Activated CD4-positive, alpha-beta T cell treated with anti-CD3 and anti-CD28 coated beads for 36 hours (primary cell): ENCODE results near the gene DSCAM. TPM values are rescaled to one million over a fixed set of nuclear protein-coding genes. Genes with fewer than 3 reads are reported as not detected.

ENCODE experiments used
- ATAC-seq: fragments of 200-7000 bp; cut with Tn5 transposase; one replicate; pipeline ENCODE4 v1.10.0; 2021; ENCODE audit warnings: mild to moderate bottlenecking, moderate library complexity
- CTCF ChIA-PET: fragments of 350-600 bp; sonication (Branson Sonifier 250); formaldehyde crosslinking; loops from one replicate; lab custom pipeline; 2021; ENCODE audit warnings: antibody characterized with exemption; lab: Charles Lee
- POLR2A ChIA-PET: fragments of 350-600 bp; sonication (Branson Sonifier 250); formaldehyde crosslinking; loops from one replicate; lab custom pipeline; 2021; ENCODE audit warnings: antibody characterized with exemption, inconsistent platforms; lab: Charles Lee
- DNase-seq: peaks from one replicate; pipeline ENCODE4 v3.0.0-alpha.2; 2020
- H3K27ac Mint-ChIP-seq: one replicate; pipeline ENCODE4 v1.8.0; 2021; ENCODE audit warnings: mixed read lengths
- H3K27me3 Mint-ChIP-seq: one replicate; pipeline ENCODE4 v1.8.0; 2021; ENCODE audit warnings: mixed read lengths
- H3K36me3 Mint-ChIP-seq: one replicate; pipeline ENCODE4 v1.8.0; 2021; ENCODE audit warnings: low read depth, mixed read lengths
- H3K4me1 Mint-ChIP-seq: one replicate; pipeline ENCODE4 v1.8.0; 2021; ENCODE audit warnings: mixed read lengths
- H3K4me3 Mint-ChIP-seq: one replicate; pipeline ENCODE4 v1.8.0; 2021; ENCODE audit warnings: mild to moderate bottlenecking, moderate library complexity, mixed read lengths
- H3K9me3 Mint-ChIP-seq: one replicate; pipeline ENCODE4 v1.8.0; 2021; ENCODE audit warnings: low read depth, mixed read lengths
- intact Hi-C, 2 experiments: fragments of 100-400 bp; cut with DNase I in 1 of 2; cut with micrococcal nuclease in 1 of 2; formaldehyde crosslinking; loops; one replicate each; pipeline versions ENCODE4 v1.14.2 to v1.15.1; 2022 to 2024; cut with DNase I, micrococcal nuclease
- total RNA-seq, 2 experiments: library from RNA; stranded (reverse); gene quantifications; one replicate each; pipeline ENCODE4 v1.2.3, GENCODE V29; 2021

Gene DSCAM
- total RNA-seq, 2 experiments from 2014 or later = not detected

DNA sequence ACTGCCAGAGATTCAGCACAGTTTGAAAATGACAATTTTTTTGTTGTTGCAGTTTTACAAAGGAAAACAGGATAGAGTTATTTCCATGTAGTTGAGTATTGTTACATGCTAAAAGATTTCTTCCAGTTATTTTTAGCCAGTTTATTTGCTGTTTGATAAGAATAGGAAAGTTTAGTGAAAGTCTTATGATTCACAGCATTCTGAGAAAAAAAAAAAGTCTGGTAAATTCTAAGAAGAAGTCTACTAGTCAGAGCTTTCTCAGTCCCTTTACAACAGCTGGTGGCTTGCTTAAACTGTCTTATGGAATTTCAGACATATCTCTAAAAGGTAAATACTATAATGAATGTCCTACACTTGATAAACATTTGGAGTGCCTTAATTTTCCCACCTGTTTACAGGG is 341.7 kb downstream of the DSCAM start:
- no peaks in the 10 kb centered on the region for H3K9me3 Mint-ChIP-seq
- no peak overlapping the region for H3K4me3 Mint-ChIP-seq
- ChIA-PET POLR2A (interaction anchor here (0.6 kb wide), 1 partner anchor 19 kb away, joined by 5 read pairs; no protein-coding TSS in a partner anchor), CTCF (no interaction called here)
- no peak overlapping the region for H3K27ac Mint-ChIP-seq
- no peaks in the 10 kb centered on the region for H3K27me3 Mint-ChIP-seq
- intact Hi-C loops = no loop called here
- no peaks in the 10 kb centered on the region for H3K4me1 Mint-ChIP-seq
- H3K36me3 Mint-ChIP-seq = no peaks in the 10 kb centered on the region
- no peak for ATAC-seq
- DNase-seq = no peak

DNA sequence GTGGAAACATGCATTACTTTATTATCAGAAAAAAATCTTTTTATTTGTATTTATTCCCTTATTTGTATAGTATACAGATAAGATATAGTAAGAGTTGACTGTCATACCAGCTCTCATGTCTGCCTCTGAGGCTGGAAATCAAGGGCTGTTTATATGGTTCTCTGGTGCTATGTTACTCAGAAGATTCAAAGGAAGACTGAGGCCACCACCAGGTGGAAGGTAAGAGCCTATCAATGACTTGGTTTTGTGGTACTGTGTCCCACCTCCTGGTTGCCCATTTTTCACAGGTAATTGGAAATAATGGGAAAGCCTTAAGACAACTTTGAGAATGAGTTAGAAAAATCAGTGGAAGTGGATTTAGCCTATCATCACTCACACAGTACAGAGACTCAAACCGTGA is 342.1 kb downstream of the DSCAM start:
- POLR2A ChIA-PET = interaction anchor here (0.6 kb wide), 1 partner anchor 20 kb away, joined by 5 read pairs; no protein-coding TSS in a partner anchor
- no peak for DNase-seq
- CTCF ChIA-PET = no interaction called here
- intact Hi-C loops = no loop called here
- Mint-ChIP-seq H3K4me3 (no peak overlapping the region), H3K36me3 (no peaks in the 10 kb centered on the region), H3K9me3 (no peaks in the 10 kb centered on the region), H3K27ac (no peak overlapping the region), H3K4me1 (no peaks in the 10 kb centered on the region), H3K27me3 (no peaks in the 10 kb centered on the region)
- no peak for ATAC-seq

DNA sequence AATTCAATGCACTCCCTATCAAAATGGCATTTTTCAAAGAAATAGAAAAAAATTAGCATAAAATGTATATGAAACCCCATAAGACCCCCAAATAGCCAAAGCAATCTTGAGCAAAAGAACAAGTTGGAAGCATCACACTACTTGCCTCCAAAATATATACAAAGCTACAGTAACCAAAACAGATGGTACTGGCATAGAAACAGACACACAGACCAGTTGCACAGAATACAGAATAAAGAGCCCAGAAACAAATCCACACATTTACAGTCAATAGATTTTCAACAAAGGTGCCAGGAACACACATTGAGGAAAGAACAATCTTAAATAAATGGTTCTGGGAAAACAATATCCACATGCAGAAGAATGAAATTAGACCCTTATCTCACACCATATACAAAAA is 350.8 kb downstream of the DSCAM start:
- peaks cover 13% of the 10 kb centered on the region for H3K9me3 Mint-ChIP-seq
- no peak overlapping the region for H3K27ac Mint-ChIP-seq
- no peaks in the 10 kb centered on the region for H3K36me3 Mint-ChIP-seq
- intact Hi-C loops = no loop called here
- DNase-seq (no peak), ATAC-seq (no peak)
- H3K4me1 Mint-ChIP-seq = no peaks in the 10 kb centered on the region
- POLR2A ChIA-PET = no interaction called here
- peaks cover 4% of the 10 kb centered on the region for H3K27me3 Mint-ChIP-seq
- H3K4me3 Mint-ChIP-seq = no peak overlapping the region
- CTCF ChIA-PET = no interaction called here

DNA sequence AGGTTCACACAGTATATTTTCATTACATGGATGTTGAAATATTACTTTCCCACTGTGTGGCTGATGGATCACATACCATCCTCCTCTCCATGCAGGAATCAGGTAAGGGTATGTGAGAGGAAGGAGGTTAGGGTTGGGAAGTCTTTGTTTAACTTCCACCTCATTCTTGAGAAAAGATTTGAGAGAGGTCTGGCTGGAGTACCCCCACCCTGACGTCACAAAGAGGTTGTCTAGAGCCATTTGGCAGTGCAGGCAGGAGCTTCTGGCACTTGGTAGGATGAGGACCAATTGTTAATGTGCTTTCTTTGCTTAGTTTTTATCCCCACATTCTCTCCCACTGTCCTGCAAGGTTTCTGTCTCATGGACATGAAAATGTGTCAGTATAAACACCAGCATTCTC is 356.6 kb downstream of the DSCAM start:
- Mint-ChIP-seq H3K27me3 (peaks cover 4% of the 10 kb centered on the region), H3K27ac (no peak overlapping the region), H3K4me3 (no peak overlapping the region), H3K9me3 (peaks cover 14% of the 10 kb centered on the region), H3K4me1 (no peaks in the 10 kb centered on the region), H3K36me3 (no peaks in the 10 kb centered on the region)
- DNase-seq (no peak), ATAC-seq (no peak)
- intact Hi-C loops = no loop called here
- CTCF ChIA-PET = no interaction called here
- POLR2A ChIA-PET = no interaction called here

DNA sequence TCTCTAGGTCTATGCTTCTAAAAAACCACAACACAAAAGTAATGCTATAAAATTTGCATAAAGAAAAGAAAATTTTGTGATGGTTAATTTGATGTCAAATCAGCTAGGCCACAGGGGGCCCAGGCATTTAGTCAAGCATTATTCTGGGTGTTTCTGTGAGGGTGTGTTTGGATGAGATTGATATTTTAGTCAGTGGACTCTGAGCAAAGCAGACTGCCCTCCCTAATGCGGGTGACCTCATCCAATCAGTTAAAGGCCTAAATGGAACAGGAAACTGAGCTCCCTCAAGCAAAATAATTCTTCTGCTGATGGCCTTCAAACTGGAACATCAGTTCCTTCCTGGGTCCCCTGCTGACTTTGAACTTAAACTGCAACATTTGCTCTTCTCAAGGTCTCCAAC is 358.0 kb downstream of the DSCAM start:
- Mint-ChIP-seq H3K27me3 (peaks cover 4% of the 10 kb centered on the region), H3K4me3 (no peak overlapping the region)

DNA sequence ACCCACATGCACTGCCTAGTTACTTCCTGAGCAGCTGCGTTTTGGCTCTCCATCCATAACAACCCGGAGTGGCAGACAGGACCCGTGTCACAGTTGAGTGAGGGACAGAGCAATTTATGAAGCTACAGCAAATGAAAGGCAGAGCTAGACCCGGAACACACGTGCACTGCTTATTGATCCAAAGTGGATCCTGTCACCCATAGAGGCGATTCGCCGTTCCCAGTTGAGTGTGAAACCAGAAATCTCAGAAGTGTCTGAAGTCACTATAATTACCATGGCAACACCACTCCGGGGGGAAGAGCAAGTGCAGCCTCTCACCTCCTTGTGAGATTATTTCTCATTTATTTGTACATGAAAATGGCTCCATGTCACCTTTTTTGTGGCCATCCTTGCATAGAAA is 365.2 kb downstream of the DSCAM start:
- Mint-ChIP-seq H3K27ac (no peak overlapping the region), H3K27me3 (no peaks in the 10 kb centered on the region), H3K36me3 (no peaks in the 10 kb centered on the region), H3K4me1 (no peaks in the 10 kb centered on the region), H3K4me3 (no peak overlapping the region), H3K9me3 (no peaks in the 10 kb centered on the region)
- ChIA-PET POLR2A (no interaction called here), CTCF (no interaction called here)
- DNase-seq (no peak), ATAC-seq (no peak)
- intact Hi-C loops = no loop called here

More for the DNA sequence above, 358.0 kb downstream of the DSCAM start:
- H3K36me3 Mint-ChIP-seq = no peaks in the 10 kb centered on the region
- H3K4me1 Mint-ChIP-seq = no peaks in the 10 kb centered on the region
- DNase-seq = no peak
- ChIA-PET POLR2A (no interaction called here), CTCF (no interaction called here)
- no peak for ATAC-seq
- H3K9me3 Mint-ChIP-seq = peaks cover 12% of the 10 kb centered on the region
- H3K27ac Mint-ChIP-seq = no peak overlapping the region
- intact Hi-C loops = no loop called here

DNA sequence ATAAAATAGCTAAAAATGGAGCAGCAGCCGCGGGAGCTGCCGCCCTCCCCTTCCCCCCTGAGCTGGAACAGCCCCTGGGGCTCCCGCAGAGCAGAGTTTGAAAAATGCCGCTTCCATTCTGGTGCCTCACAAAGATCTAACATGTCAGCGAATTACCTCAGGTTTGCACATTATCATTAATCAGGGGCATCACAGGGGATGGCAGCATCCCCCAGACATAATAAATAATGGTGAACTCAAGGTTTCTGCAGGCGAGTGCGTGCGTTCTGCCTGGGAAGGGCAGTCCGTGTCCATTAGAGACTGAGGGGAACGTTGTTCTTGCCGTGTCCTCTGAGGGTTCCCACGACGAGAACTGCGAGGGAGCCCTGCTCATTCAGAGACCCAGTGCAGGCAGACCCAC is 372.4 kb downstream of the DSCAM start:
- ChIA-PET POLR2A (no interaction called here), CTCF (interaction anchor here (0.6 kb wide), 1 partner anchor 39 kb away, joined by 3 read pairs; no protein-coding TSS in a partner anchor)
- H3K4me1 Mint-ChIP-seq = no peaks in the 10 kb centered on the region
- no peaks in the 10 kb centered on the region for H3K36me3 Mint-ChIP-seq
- H3K27ac Mint-ChIP-seq = no peak overlapping the region
- ATAC-seq (no peak), DNase-seq (no peak)
- H3K9me3 Mint-ChIP-seq = no peaks in the 10 kb centered on the region
- intact Hi-C loops = no loop called here
- H3K4me3 Mint-ChIP-seq = no peak overlapping the region
- H3K27me3 Mint-ChIP-seq = no peaks in the 10 kb centered on the region

DNA sequence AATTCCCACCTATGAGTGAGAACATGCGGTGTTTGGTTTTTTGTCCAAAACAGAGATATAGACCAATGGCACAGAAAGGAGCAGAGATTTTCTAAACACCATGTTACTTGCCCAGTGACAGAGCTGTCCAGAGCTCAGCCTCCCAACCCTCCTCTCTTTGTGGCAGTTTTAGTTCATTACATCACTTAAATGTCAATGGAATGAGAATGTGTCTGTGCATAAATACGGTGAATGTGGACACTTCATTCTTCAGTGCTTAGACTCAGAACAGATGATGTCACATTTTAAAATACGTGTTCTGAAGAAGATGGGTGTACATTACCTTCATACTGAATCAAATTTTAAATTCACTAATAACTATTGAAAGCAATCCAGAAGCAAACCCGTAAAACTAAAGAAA is 374.9 kb downstream of the DSCAM start:
- intact Hi-C loops = no loop called here
- no peaks in the 10 kb centered on the region for H3K27me3 Mint-ChIP-seq
- POLR2A ChIA-PET = no interaction called here
- CTCF ChIA-PET = no interaction called here
- no peak for ATAC-seq
- H3K9me3 Mint-ChIP-seq = no peaks in the 10 kb centered on the region
- H3K4me1 Mint-ChIP-seq = no peaks in the 10 kb centered on the region
- no peak overlapping the region for H3K27ac Mint-ChIP-seq
- H3K4me3 Mint-ChIP-seq = no peak overlapping the region
- DNase-seq = no peak
- H3K36me3 Mint-ChIP-seq = no peaks in the 10 kb centered on the region

DNA sequence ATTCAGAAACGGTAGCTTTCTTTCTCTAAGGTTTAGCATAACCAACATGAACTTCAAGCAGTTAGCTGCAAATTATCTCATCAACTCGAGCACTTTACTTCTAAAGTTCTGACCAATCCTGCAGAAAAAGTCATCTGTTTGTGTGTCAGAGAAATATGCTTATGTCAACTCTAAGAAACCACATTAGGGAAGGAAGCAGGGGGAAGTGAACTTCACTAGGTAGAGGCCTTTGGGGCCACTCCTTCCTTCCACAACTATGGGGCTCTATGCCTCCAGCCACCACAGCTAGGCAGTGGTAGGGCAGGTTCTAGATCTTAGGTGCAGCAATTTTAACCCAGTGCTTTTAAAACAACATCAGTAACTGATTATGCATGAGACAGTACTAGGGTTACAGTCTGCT is 375.9 kb downstream of the DSCAM start:
- Mint-ChIP-seq H3K36me3 (no peaks in the 10 kb centered on the region), H3K9me3 (no peaks in the 10 kb centered on the region), H3K4me1 (no peaks in the 10 kb centered on the region), H3K4me3 (no peak overlapping the region), H3K27ac (no peak overlapping the region), H3K27me3 (no peaks in the 10 kb centered on the region)
- ATAC-seq = no peak
- ChIA-PET POLR2A (no interaction called here), CTCF (no interaction called here)
- DNase-seq = no peak
- intact Hi-C loops = no loop called here

DNA sequence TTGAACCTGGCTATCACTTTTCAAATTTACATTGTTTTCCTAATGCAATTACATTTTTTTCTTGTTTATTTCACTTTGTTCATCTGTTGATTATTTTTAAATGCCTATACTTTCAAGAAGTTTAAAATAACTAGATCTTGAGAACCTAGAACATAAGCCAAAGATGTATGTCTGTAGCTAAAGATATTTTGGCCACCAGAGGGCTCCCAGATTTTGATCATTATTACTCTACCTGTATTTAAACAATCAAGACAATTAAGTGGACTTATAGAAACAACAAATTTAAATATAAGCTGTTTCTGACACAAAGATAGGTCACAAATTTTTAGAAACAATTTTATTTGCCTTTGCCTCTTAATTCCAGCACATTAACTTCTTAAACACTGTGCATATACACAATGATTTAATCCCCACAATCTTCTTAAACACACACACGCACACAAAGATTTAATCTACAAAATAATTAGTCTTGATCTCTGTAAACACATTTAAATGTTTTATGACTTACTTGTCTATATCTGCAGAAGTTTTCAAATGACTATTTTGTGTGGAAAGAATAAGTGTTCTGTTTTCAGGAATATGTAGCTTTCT is 380.0 kb downstream of the DSCAM start:
- H3K27me3 Mint-ChIP-seq = peaks cover 4% of the 10 kb centered on the region
- H3K4me1 Mint-ChIP-seq = no peaks in the 10 kb centered on the region
- H3K4me3 Mint-ChIP-seq = no peak overlapping the region
- ChIA-PET CTCF (interaction anchor here (1.0 to 1.2 kb wide), 2 partner anchors 11 to 32 kb away, joined by 3 read pairs; no protein-coding TSS in a partner anchor), POLR2A (no interaction called here)
- no peak for ATAC-seq
- H3K27ac Mint-ChIP-seq = no peak overlapping the region
- H3K36me3 Mint-ChIP-seq = no peaks in the 10 kb centered on the region
- no peak for DNase-seq
- intact Hi-C loops = loop anchor here in 1 of 2 experiments (2.0 kb wide), 1 partner anchor 602 kb away; no protein-coding TSS in a partner anchor
- H3K9me3 Mint-ChIP-seq = peaks cover 3% of the 10 kb centered on the region

DNA sequence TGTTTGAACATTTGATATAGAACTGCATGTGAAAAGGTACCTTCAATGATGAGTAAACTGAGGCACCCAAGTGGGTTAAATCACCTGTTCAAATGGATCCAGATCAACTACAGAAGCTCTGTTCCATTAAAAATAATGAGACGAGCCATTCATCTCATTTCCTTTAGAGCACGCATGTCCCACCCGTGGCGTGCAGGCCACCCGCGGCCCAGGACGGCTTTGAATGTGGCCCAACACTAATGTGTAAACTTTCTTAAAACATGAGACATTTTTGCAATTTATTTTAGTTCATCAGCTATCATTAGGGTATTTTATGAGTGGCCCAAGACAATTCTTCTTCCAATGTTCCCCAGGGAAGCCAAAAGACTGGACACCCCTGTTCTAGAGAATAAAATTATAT is 381.6 kb downstream of the DSCAM start:
- DNase-seq (no peak), ATAC-seq (no peak)
- Mint-ChIP-seq H3K9me3 (peaks cover 3% of the 10 kb centered on the region), H3K36me3 (no peaks in the 10 kb centered on the region), H3K27ac (no peak overlapping the region), H3K4me1 (no peaks in the 10 kb centered on the region), H3K27me3 (peaks cover 4% of the 10 kb centered on the region), H3K4me3 (no peak overlapping the region)
- ChIA-PET POLR2A (no interaction called here), CTCF (no interaction called here)
- intact Hi-C loops = no loop called here

DNA sequence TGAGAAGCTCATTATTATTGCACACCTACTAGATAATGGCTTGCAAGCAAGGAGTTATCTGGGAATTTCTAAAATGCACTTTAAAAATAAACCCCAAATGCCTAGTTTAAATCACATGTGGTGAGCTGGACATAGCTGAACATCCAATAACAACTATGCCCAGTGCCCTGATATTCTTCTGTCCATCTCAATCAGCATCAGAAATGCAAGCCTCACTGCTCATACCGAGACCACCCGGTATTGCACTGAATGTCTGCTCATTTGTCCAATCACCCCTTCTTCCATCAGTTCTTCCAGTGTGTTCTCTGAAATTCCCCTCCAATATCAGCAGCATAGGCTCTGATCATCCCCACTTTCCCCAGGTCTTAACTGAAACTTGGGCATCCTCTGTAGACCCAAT is 383.8 kb downstream of the DSCAM start:
- CTCF ChIA-PET = no interaction called here
- POLR2A ChIA-PET = no interaction called here
- DNase-seq (no peak), ATAC-seq (no peak)
- H3K27ac Mint-ChIP-seq = no peak overlapping the region
- intact Hi-C loops = no loop called here
- H3K36me3 Mint-ChIP-seq = no peaks in the 10 kb centered on the region
- H3K9me3 Mint-ChIP-seq = peaks cover 3% of the 10 kb centered on the region
- no peaks in the 10 kb centered on the region for H3K4me1 Mint-ChIP-seq
- peaks cover 6% of the 10 kb centered on the region for H3K27me3 Mint-ChIP-seq
- no peak overlapping the region for H3K4me3 Mint-ChIP-seq
